GM21825 (cell line): ENCODE results near the gene IQGAP3.

Source experiments
- ATAC-seq: cut with Tn5 transposase; IDR thresholded peaks from one replicate; pipeline ENCODE4 v1.9.1; 2021; ENCODE audit warnings: mild to moderate bottlenecking, moderate library complexity; ENCODE audit not compliant: unreplicated experiment

Gene IQGAP3

DNA sequence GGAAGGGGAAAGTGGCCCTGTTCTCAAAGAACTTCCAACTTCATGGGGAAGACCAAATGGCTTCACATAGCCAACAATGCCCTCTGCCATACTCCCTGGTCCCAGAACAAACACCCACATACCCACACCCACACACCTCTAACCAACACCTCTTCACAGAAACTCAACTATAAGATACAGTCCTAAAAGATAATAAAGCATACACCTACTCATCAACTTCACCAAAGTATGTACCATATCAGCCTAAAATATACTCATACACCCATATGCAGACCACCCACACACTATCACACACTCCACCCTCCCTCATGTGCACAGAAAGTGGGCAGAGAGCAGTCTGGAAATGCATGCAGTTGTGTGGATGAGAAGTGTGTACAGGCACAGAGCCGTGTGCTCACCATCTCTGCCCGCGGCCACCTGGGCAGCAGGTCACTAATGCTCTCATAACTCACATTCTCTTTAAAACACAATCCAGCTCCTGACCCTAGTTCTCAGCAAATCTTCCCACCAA is 27.7 kb downstream of the IQGAP3 start:
- ATAC-seq = no peak

- no peak for ATAC-seq
Observed at GRCh38 chr1:156543066-156543465, 29.3 kb downstream of the IQGAP3 start.

GRCh38 chr1:156540955-156541354 is 31.4 kb downstream of the IQGAP3 start:
- ATAC-seq = no peak

DNA sequence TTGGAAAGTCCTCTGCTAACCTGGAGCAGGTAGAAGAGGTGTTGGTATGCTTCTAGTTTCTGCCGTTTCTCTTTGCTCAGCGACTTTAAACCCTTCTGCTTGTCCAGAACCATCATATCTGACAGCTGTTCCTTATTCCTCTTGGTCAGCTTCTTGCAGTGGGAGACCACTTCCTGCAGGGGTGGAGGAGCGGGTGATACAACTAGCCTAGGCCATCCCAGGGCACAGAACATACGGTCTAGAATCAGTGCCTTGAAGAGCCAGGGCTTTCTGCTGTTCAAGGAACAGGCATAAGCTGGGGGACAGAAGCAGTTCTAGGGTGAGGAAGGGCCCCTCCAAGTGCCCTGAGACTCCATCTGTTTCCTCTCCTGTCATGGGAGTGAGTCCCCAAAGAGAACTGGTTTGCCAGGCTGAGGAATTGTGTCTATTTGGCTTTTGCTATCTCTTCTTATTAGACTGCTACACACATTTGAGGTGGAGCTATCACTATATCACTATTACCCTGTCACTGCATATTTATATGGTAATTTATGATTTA is 32.5 kb downstream of the IQGAP3 start:
- no peak for ATAC-seq

DNA sequence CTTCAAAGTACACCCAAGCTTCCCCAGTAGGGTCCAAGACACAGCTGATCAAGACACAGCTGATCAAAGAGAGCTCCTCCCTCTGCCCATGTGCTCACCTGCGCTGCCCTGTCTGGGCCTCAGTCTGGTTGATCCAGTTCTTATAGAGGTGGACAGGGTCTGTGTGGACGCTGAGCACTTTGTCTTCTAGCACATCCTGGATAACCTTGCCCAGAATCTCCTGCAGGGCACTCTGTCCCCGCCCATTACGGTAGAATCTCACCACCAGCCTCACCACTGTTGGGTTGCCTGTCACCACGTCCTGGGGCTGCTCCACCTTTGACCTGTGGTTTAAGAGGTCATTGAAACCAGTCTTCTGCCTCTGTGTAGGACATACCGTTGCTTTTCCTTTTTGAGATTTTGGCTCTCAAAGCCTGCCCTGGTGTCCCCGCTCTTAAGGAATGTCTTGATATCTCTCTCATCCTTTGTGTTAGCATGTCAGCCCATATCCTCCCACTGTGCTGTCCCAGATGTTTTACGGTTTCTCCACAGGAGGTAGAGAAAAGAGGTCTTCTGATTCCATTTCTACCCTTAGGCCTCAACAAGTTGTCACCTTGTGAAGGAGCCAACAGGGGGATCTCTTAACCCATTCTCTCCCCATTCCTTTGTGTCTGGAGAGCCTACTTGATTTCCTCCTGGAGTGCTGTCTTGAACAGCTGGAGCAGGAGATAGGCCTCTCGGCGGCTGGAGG is 33.5 kb downstream of the IQGAP3 start:
- ATAC-seq = no peak

GRCh38 chr1:156537027-156537426 is 35.3 kb downstream of the IQGAP3 start:
- no peak for ATAC-seq

GRCh38 chr1:156534424-156535060 is 37.8 kb downstream of the IQGAP3 start:
- no peak for ATAC-seq

DNA sequence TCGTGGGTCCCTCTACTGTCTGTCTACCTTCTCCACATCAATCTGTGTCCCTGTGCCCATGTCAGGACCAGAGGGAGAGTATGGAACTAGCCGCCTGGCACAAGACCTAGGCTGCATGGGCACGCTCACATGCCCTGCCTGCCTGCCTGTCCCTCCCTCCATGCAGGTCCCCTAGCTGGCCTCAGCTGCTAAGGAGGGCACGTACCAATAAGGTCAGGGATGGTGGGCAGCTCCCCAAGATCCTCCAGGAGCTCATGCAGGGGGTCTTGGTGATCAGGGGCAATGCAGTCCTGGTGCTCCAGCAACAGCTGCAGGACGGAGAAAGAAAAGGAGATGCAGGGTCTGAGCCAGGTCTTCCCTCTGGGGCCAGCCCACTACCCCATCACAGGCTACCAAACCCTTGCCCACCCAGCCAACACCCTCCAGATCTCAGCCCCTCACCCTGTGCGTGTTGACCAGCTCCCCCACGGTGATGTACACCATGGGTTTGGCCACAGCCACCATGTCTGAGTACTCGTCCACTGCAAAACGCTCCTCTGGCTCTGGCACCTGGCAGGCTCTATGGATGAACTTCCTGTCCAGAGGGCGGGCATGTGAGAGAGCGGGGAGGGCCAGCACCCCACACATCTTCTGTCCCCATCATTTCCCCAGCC is 38.7 kb downstream of the IQGAP3 start:
- no peak for ATAC-seq

DNA sequence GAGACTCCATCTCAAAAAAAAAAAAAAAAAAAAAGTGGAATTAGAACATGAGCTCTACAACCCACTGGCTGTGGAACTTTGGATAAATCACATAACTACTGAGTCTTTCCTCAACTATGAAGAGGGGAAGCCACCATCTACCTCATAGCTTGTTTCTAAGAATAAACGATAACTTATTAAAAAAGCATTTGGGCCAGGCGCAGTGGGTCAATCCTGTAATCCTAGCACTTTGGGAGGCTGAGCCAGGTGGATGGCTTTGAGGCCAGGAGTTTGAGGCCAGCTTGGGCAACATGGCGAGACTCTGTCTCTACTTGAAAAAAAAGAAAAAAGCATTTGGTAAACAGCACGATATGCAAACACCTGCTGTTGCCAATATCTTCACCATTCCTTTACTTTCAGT is 40.0 kb downstream of the IQGAP3 start:
- ATAC-seq = no peak

GRCh38 chr1:156530006-156530405 is 42.4 kb downstream of the IQGAP3 start:
- ATAC-seq = no peak

- ATAC-seq = no peak
Observed at GRCh38 chr1:156528875-156529425, 43.4 kb downstream of the IQGAP3 start.

- no peak for ATAC-seq
Observed at GRCh38 chr1:156528231-156528630, 44.1 kb downstream of the IQGAP3 start.

GRCh38 chr1:156527584-156527983 is 44.8 kb downstream of the IQGAP3 start:
- ATAC-seq = no peak

DNA sequence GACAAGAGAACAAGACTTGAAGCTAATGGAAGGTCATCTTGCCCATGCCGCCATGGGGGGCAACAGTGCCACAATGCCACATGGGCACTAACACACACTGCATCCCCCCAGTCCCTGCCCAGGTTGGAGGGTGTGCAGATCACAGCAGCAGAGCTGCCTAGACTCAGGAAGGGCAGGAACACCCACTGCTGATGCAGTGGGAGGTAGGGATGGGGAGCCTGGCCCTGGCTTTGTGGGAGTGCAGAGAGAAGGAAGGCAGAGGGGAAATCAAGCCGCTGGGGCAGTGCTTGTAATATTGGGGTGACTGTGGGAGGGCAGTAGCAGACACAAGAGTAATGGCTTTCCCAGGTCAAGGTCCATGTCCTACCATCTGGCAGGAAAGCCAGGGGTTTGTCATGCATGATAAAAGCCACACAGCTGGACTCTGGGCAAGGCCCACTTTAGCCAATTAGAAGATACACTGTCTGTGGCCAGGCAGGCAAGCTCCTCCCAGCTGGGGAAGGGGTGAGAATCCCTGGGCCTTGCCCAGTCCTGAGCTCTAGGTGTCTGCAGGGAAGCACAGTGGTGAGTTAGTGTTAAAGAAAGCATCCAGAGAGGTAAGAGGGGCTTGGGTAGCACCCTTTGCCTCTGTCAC is 46.4 kb downstream of the IQGAP3 start:
- no peak for ATAC-seq

- no peak for ATAC-seq
Observed at GRCh38 chr1:156525071-156525501, 47.3 kb downstream of the IQGAP3 start.

GRCh38 chr1:156524481-156524869 is 47.9 kb downstream of the IQGAP3 start:
- no peak for ATAC-seq

DNA sequence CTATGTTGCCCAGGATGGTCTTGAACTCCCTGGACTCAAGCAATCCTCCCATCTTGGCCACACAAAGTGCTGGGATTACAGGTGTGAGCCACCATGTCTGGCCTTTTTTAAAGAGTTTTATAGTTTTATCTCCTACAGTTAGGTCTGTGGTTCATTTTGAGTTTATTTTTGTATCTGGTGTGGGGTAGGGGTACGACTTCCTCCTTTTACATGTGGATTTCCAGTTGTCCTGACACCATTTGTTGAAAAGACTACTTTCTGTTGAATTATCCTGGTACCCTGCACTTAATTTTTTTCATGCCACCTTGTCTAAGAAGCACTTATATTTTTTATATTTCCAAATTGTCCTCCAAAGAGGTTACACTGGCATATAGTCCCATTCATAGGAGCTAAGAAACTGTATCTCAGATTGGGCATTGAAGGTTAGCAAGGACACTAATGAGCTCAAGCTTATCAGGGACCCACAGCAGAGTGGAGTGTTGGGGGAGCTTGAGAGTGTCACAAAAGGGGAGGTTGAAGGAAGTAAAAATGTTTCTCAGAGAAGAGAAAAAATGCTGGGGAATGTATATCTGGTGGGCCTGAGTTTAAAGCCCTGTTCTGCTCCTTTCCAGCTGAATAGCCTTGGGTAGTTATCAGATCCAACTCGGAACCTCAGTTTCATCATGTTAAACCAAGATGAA is 48.4 kb downstream of the IQGAP3 start:
- ATAC-seq = no peak

- no peak for ATAC-seq
Observed at GRCh38 chr1:156522443-156522970, 49.9 kb downstream of the IQGAP3 start.

DNA sequence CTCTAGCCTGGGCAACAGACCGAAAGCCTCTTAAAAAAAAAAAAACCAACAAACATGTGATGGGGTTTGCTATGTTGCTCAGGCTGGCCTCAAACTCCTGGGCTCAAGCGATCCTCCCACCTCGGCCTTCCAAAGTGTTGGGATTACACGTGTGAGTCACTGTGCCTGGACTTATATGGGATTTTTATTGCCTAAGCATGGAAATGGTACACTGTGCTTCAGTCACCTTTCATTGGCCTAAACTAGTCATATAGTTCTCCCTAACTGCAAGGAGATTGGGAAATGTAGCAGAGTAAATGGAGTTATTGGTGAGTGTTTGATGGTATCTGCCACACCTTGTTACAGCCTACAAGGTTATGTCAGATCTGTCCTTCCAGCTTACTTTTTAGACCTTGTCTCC is 54.6 kb downstream of the IQGAP3 start:
- ATAC-seq = no peak

DNA sequence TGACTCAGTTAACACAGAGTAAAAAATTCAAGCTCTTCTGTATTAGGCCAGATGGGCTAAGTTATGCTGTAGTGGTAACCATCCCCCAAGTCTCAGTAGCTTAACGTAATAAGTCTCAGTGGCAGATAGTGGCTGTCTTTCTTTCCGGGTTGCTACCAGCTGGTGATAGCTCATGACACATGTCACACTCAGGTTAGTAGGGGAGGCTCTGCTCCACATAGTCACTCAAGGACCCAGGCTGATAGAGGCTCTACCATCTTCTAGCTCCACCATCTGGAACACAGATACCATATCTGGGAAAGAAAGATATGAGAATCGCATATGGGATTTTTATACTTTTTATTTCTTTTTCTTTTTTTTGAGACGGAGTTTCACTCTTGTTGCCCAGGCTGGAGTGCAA is 55.5 kb downstream of the IQGAP3 start:
- no peak for ATAC-seq
